Measurements from ENCODE around the gene AKAP6. TPM values are rescaled to one million over a fixed set of nuclear protein-coding genes. Genes with fewer than 3 reads are reported as not detected.

The AKAP6 gene
- total and polyA plus RNA-seq, 10 of the 15 experiments (the other 5 are each of a cell fraction or from before 2014, with no cell fraction given) = 0.35 to 5.9 (median 2.2) TPM

DNA sequence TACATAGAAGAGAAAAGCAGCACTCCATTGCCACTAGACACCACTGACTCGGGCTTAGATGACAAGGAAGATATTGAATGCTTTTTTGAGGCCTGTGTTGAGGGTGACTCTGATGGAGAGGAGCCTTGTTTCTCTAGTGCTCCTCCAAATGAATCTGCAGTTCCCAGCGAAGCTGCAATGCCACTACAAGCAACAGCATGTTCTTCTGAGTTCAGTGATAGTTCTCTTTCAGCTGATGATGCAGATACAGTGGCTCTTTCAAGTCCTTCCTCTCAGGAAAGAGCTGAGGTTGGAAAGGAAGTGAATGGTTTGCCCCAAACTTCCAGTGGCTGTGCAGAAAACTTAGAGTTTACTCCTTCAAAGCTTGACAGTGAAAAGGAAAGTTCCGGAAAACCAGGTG lies 495.1 kb downstream of the AKAP6 start:
- no peak for TF ChIP-seq PML (IDR thresholded peaks at IDR 0.05; ENCODE audit: low read length)
- TF ChIP-seq ATF7 (IDR thresholded peaks at IDR 0.05; ENCODE audit: low read depth) = no peak
- POLR2A ChIA-PET = no interaction called here
- in situ Hi-C loops (cut with MboI) = no loop called here
- CTCF ChIA-PET = no interaction called here
- SMC1A ChIA-PET (ENCODE audit: uncharacterized antibody, unreplicated experiment) = no interaction called here
- ATAC-seq (no peak), FAIRE-seq (no peak), DNase-seq (ENCODE audit: low read depth, low spot score) (no peak)
- H3K36me3 ChIP-seq (ENCODE audit: control insufficient read depth in 2 of 2, insufficient read depth in 2 of 2, low read length in 1 of 2) = no peaks in the 10 kb centered on the region
- 13% methylated on average over 3 of the region's 3 CpGs for WGBS (ENCODE audit: insufficient coverage, insufficient replicate concordance, low lambda C conversion rate, missing lambda C conversion rate)
- RAD21 ChIA-PET (ENCODE audit: unreplicated experiment) = no interaction called here
- no peak overlapping the region for H3K9ac ChIP-seq (ENCODE audit: control insufficient read depth, insufficient read depth, low read length)
- H3K79me2 ChIP-seq (ENCODE audit: control insufficient read depth, insufficient read depth, low read length) = no peaks in the 10 kb centered on the region
- H2AFZ ChIP-seq (ENCODE audit: control insufficient read depth, low read depth, low read length) = no peak overlapping the region
- H3K9me3 ChIP-seq (replicated peaks; ENCODE audit: control insufficient read depth, insufficient read depth, low read length) = no peaks in the 10 kb centered on the region; the same call in 2 of the 3 replicates
- H3K4me2 ChIP-seq (ENCODE audit: control insufficient read depth, insufficient read depth) = no peak overlapping the region
- no peaks in the 10 kb centered on the region for H3K4me1 ChIP-seq (ENCODE audit: control insufficient read depth, insufficient read depth, low read length)
- H3K4me3 ChIP-seq = no peak overlapping the region
- BruUV-seq (replicated peaks) = no TSS peak
- intact Hi-C loops (cut with micrococcal nuclease; ENCODE audit: unreplicated experiment) = no loop called here
- no peaks in the 10 kb centered on the region for H3K27me3 ChIP-seq (replicated peaks in 1 of 2; ENCODE audit: control insufficient read depth in 2 of 2, insufficient read depth in 2 of 2, low read length in 1 of 2)
- H4K20me1 ChIP-seq (ENCODE audit: control insufficient read depth, insufficient read depth) = no peaks in the 10 kb centered on the region
- no peak overlapping the region for H3K27ac ChIP-seq (ENCODE audit: control insufficient read depth, insufficient read depth)

DNA sequence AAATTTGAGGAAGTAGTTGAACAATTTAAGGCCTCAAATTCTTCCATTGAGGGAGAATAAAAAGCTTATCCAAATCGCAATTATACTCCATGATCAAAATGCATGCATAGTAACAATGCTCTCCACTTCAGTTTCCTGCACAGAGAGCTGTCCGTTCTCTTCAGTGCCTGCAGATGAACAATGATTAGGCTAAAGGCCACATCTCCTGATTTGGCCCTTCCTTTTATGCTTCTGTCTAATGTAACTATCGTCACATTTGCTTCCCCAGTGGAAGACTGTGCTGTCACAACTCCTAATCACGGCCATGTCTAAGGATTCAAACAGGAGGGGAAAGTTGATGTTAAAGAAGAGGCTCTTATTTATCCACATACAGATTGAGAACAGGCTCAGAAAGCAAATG lies 496.0 kb downstream of the AKAP6 start:
- no peak for FAIRE-seq
- Histone ChIP-seq H3K27ac (ENCODE audit: control insufficient read depth, insufficient read depth) (no peak overlapping the region), H3K4me3 (no peak overlapping the region), H3K79me2 (ENCODE audit: control insufficient read depth, insufficient read depth, low read length) (no peaks in the 10 kb centered on the region), H4K20me1 (ENCODE audit: control insufficient read depth, insufficient read depth) (no peaks in the 10 kb centered on the region), H3K9ac (ENCODE audit: control insufficient read depth, insufficient read depth, low read length) (no peak overlapping the region), H3K9me3 (replicated peaks; ENCODE audit: control insufficient read depth, insufficient read depth, low read length) (no peaks in the 10 kb centered on the region; the same call in 2 of the 3 replicates), H2AFZ (ENCODE audit: control insufficient read depth, low read depth, low read length) (no peak overlapping the region), H3K27me3 (replicated peaks in 1 of 2; ENCODE audit: control insufficient read depth in 2 of 2, insufficient read depth in 2 of 2, low read length in 1 of 2) (no peaks in the 10 kb centered on the region), H3K36me3 (ENCODE audit: control insufficient read depth in 2 of 2, insufficient read depth in 2 of 2, low read length in 1 of 2) (no peaks in the 10 kb centered on the region), H3K4me1 (ENCODE audit: control insufficient read depth, insufficient read depth, low read length) (no peaks in the 10 kb centered on the region), H3K4me2 (ENCODE audit: control insufficient read depth, insufficient read depth) (no peak overlapping the region)
- WGBS (ENCODE audit: insufficient coverage, insufficient replicate concordance, low lambda C conversion rate, missing lambda C conversion rate) = 14% methylated on average over 4 of the region's 4 CpGs
- intact Hi-C loops (cut with micrococcal nuclease; ENCODE audit: unreplicated experiment) = no loop called here
- no peak for ATAC-seq
- ChIA-PET CTCF (no interaction called here), SMC1A (ENCODE audit: uncharacterized antibody, unreplicated experiment) (no interaction called here), RAD21 (ENCODE audit: unreplicated experiment) (no interaction called here), POLR2A (no interaction called here)
- in situ Hi-C loops (cut with MboI) = no loop called here
- no peak for DNase-seq (ENCODE audit: low read depth, low spot score)
- BruUV-seq (replicated peaks) = no TSS peak
- TF ChIP-seq BHLHE40 (IDR thresholded peaks at IDR 0.05; ENCODE audit: borderline replicate concordance in 1 of 2, low read depth in 2 of 2, low read length in 1 of 2) = no peak
- TF ChIP-seq SKIL (IDR thresholded peaks at IDR 0.05; ENCODE audit: low read depth, poor library complexity, severe bottlenecking) = no peak
- TF ChIP-seq ZBTB4 (CRISPR knock-in tag; IDR thresholded peaks at IDR 0.05) = no peak
- TF ChIP-seq FOXK2 (IDR thresholded peaks at IDR 0.05) = no peak
- TF ChIP-seq MTA3 (IDR thresholded peaks at IDR 0.05; ENCODE audit: borderline replicate concordance, low read length) = no peak
- TF ChIP-seq HDAC6 (IDR thresholded peaks at IDR 0.05; ENCODE audit: unreplicated experiment) = no peak
- no peak for TF ChIP-seq BCL11A (IDR thresholded peaks at IDR 0.05; ENCODE audit: low read depth, low read length)
